Caco-2 (cell line): ENCODE results near the gene MALAT1. TPM values are rescaled to one million over a fixed set of nuclear protein-coding genes. Genes with fewer than 3 reads are reported as not detected.

Source experiments
- BruUV-seq: library from RNA; stranded (reverse); fragments of 400-500 nt; replicated peaks from 2 replicates; lab custom pipeline; 2021; lab: Mats Ljungman, UMichigan
- CTCF ChIA-PET: fragments of 300-600 bp; sonication (Branson Sonifier 250); formaldehyde crosslinking; loops from one replicate; lab custom pipeline; 2022; ENCODE audit warnings: antibody characterized with exemption; lab: Charles Lee
- POLR2A ChIA-PET: fragments of 300-600 bp; sonication (Branson Sonifier 250); formaldehyde crosslinking; loops from one replicate; lab custom pipeline; 2022; ENCODE audit warnings: antibody characterized with exemption; lab: Charles Lee
- DNase-seq, 2 experiments: peaks; one replicate each; pipeline versions ENCODE4 v3.0.0 to v3.0.0-alpha.2; 2020 to 2022
- H3K27me3 ChIP-seq: replicated peaks from 2 replicates; pipeline ENCODE4 v1.6.0; 2011; ENCODE audit warnings: low read length; ENCODE audit not compliant: control insufficient read depth, insufficient read depth
- H3K36me3 ChIP-seq: 2 replicates; pipeline ENCODE4 v1.5.1; 2011; ENCODE audit warnings: low read length; ENCODE audit not compliant: control insufficient read depth, insufficient read depth
- H3K4me1 ChIP-seq: fragments of 250-450 bp; sonication (Bioruptor Pico); 2 replicates; pipeline ENCODE4 v1.5.1; 2020; ENCODE audit warnings: mild to moderate bottlenecking
- H3K4me3 ChIP-seq: 2 replicates; pipeline ENCODE4 v1.5.1; 2011; ENCODE audit warnings: low read depth, mild to moderate bottlenecking, control low read depth, low read length
- H3K9me3 ChIP-seq: fragments of 250-450 bp; sonication (Bioruptor Pico); 2 replicates; pipeline ENCODE4 v1.5.1; 2020; ENCODE audit warnings: mild to moderate bottlenecking, moderate library complexity
- H3K27ac Mint-ChIP-seq: one replicate; pipeline ENCODE4 v1.8.0; 2022; ENCODE audit warnings: mixed read lengths; ENCODE audit not compliant: unreplicated experiment
- H3K27me3 Mint-ChIP-seq: one replicate; pipeline ENCODE4 v1.8.0; 2022; ENCODE audit warnings: mixed read lengths; ENCODE audit not compliant: insufficient read depth, unreplicated experiment
- H3K36me3 Mint-ChIP-seq: one replicate; pipeline ENCODE4 v1.8.0; 2022; ENCODE audit warnings: mild to moderate bottlenecking, mixed read lengths; ENCODE audit not compliant: insufficient read depth, unreplicated experiment
- H3K4me1 Mint-ChIP-seq: one replicate; pipeline ENCODE4 v1.8.0; 2022; ENCODE audit warnings: low read depth, mixed read lengths; ENCODE audit not compliant: unreplicated experiment
- H3K4me3 Mint-ChIP-seq: one replicate; pipeline ENCODE4 v1.8.0; 2022; ENCODE audit warnings: mild to moderate bottlenecking, moderate library complexity, mixed read lengths; ENCODE audit not compliant: unreplicated experiment
- H3K9me3 Mint-ChIP-seq: one replicate; pipeline ENCODE4 v1.8.0; 2022; ENCODE audit warnings: mixed read lengths; ENCODE audit not compliant: unreplicated experiment
- CTCF ChIP-seq, 2 experiments: fragments of 200-600 bp in 1 of 2; IDR thresholded peaks; 1 replicate in 1 of 2; 2 replicates in 1 of 2; pipeline versions ENCODE4 v1.5.1 to v1.8.0; 2011 to 2022; ENCODE audit warnings: antibody characterized with exemption in 1 of 2, control low read depth in 1 of 2, inconsistent platforms in 1 of 2, low read depth in 1 of 2, low read length in 1 of 2, mild to moderate bottlenecking in 1 of 2, moderate library complexity in 1 of 2; ENCODE audit not compliant: insufficient read depth in 1 of 2, severe bottlenecking in 1 of 2, unreplicated experiment in 1 of 2
- intact Hi-C: fragments of 100-400 bp; cut with micrococcal nuclease; formaldehyde crosslinking; loops from one replicate; pipeline ENCODE4 v1.10.0; 2022; ENCODE audit not compliant: unreplicated experiment
- total RNA-seq: library from RNA; stranded (reverse); gene quantifications from 2 replicates; pipeline ENCODE4 v1.2.3, GENCODE V29; 2022

MALAT1 gene
- total RNA-seq, 1 experiment from 2014 or later, result 4,914 TPM

DNA sequence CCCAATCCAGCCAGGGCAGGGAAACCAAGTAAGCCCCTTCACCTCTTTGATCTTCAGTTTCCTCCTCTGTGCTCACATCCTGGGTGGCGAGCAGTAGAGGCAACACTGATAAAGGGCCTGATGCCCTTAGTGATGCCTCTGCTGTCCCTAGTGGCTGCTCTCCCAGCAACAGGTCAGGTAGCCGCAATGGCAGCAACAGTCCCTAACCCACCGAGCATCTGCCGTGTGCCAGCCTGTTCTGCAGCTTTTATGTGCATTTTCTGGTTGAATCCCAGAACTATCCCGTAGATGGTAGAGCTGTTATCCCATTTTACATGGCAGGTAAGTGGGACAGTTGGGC is 31.3 kb downstream of the MALAT1 start:
- POLR2A ChIA-PET, result no interaction called here
- H3K9me3 ChIP-seq, result no peaks in the 10 kb centered on the region
- H3K4me3 ChIP-seq, result no peak overlapping the region
- intact Hi-C loops, result no loop called here
- no peaks in the 10 kb centered on the region for H3K27me3 ChIP-seq
- no TSS peak for BruUV-seq
- Mint-ChIP-seq H3K27me3 (no peaks in the 10 kb centered on the region), H3K4me3 (no peak overlapping the region), H3K4me1 (peaks cover 6% of the 10 kb centered on the region), H3K27ac (no peak overlapping the region), H3K9me3 (no peaks in the 10 kb centered on the region), H3K36me3 (peaks cover 72% of the 10 kb centered on the region)
- peak in 1 of 2 experiments; percentile 65 for TF ChIP-seq CTCF (IDR thresholded peaks at IDR 0.05; ENCODE audit: insufficient read depth in 1 of 2, low read depth in 1 of 2, low read length in 1 of 2, severe bottlenecking in 1 of 2, unreplicated experiment in 1 of 2)
- H3K36me3 ChIP-seq, result peaks cover 15% of the 10 kb centered on the region
- H3K4me1 ChIP-seq, result peaks cover 9% of the 10 kb centered on the region
- CTCF ChIA-PET, result interaction anchor here (2.0 kb wide), 1 partner anchor 22 kb away, joined by 5 read pairs; no protein-coding TSS in a partner anchor
- no peak for DNase-seq

- no TSS peak for BruUV-seq
- no peak for DNase-seq
- peaks cover 15% of the 10 kb centered on the region for H3K36me3 ChIP-seq
- H3K4me3 Mint-ChIP-seq, result no peak overlapping the region
- TF ChIP-seq CTCF (IDR thresholded peaks at IDR 0.05; ENCODE audit: insufficient read depth in 1 of 2, low read depth in 1 of 2, low read length in 1 of 2, severe bottlenecking in 1 of 2, unreplicated experiment in 1 of 2), result no peak
- ChIA-PET POLR2A (no interaction called here), CTCF (no interaction called here)
- H3K9me3 Mint-ChIP-seq, result no peaks in the 10 kb centered on the region
- peaks cover 80% of the 10 kb centered on the region for H3K36me3 Mint-ChIP-seq
- H3K9me3 ChIP-seq, result no peaks in the 10 kb centered on the region
- H3K4me1 ChIP-seq, result no peaks in the 10 kb centered on the region
- H3K4me3 ChIP-seq, result no peak overlapping the region
- H3K27me3 Mint-ChIP-seq, result no peaks in the 10 kb centered on the region
- H3K27me3 ChIP-seq, result no peaks in the 10 kb centered on the region
- H3K27ac Mint-ChIP-seq, result no peak overlapping the region
- H3K4me1 Mint-ChIP-seq, result peaks cover 6% of the 10 kb centered on the region
- intact Hi-C loops, result no loop called here
Observed at GRCh38 chr11:65532388-65533064, 33.7 kb downstream of the MALAT1 start.

DNA sequence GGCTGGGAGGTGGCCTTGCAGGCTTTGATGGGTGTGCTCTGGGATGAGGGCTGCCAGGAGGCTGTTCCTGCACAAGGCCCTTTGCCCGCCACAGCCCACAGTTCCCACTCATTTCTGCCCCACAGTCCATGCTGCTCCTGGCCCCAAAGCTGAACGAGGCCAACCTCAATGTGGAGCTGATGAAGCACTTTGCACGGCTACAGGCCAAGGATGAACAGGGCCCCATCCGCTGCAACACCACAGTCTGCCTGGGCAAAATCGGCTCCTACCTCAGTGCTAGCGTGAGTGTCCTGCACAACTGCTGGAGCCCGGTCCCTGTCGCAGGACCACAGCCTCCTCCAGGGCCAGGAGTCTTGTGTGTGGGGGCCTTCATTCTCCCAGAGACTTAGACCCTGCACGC is 36.3 kb downstream of the MALAT1 start:
- Mint-ChIP-seq H3K27me3 (no peaks in the 10 kb centered on the region), H3K9me3 (no peaks in the 10 kb centered on the region), H3K36me3 (peaks cover 85% of the 10 kb centered on the region), H3K4me1 (no peaks in the 10 kb centered on the region), H3K4me3 (no peak overlapping the region), H3K27ac (peak overlapping the region; percentile 5)
- no peaks in the 10 kb centered on the region for H3K9me3 ChIP-seq
- POLR2A ChIA-PET, result no interaction called here
- H3K4me1 ChIP-seq, result no peaks in the 10 kb centered on the region
- CTCF ChIA-PET, result no interaction called here
- DNase-seq, result no peak
- intact Hi-C loops, result no loop called here
- no peak for TF ChIP-seq CTCF (IDR thresholded peaks at IDR 0.05; ENCODE audit: insufficient read depth in 1 of 2, low read depth in 1 of 2, low read length in 1 of 2, severe bottlenecking in 1 of 2, unreplicated experiment in 1 of 2)
- no TSS peak for BruUV-seq
- peaks cover 15% of the 10 kb centered on the region for H3K36me3 ChIP-seq
- no peak overlapping the region for H3K4me3 ChIP-seq
- H3K27me3 ChIP-seq, result no peaks in the 10 kb centered on the region
